Measurements from ENCODE around the gene IQGAP1.

- no peak for TF ChIP-seq ZBTB26 (CRISPR knock-in tag; IDR thresholded peaks at IDR 0.05)
- no peak for TF ChIP-seq ZFP36 (IDR thresholded peaks at IDR 0.05; ENCODE audit: low read depth, low read length, partially characterized antibody)
- TF ChIP-seq SNRNP70 (optimal IDR thresholded peaks at IDR 0.05; ENCODE audit: low read depth, low read length): no peak
- no peak for TF ChIP-seq CBX8 (IDR thresholded peaks at IDR 0.05; ENCODE audit: borderline replicate concordance, extremely low read depth, low read depth, low read length, poor library complexity, severe bottlenecking)
- no peak for TF ChIP-seq CTCF (IDR thresholded peaks at IDR 0.05 in 2 of 3, conservative IDR thresholded peaks at IDR 0.05 in 1 of 3; ENCODE audit: insufficient read depth in 2 of 3, low read depth in 1 of 3, low read length in 3 of 3)
- TF ChIP-seq NFYB (IDR thresholded peaks at IDR 0.05; ENCODE audit: extremely low read depth, insufficient read length): no peak
- no peak for TF ChIP-seq ZNF121 (CRISPR knock-in tag; conservative IDR thresholded peaks at IDR 0.05)
These were observed 1.8 kb upstream of the IQGAP1 start for GRCh38 chr15:90386221-90386620.
